Measurements from ENCODE around the gene ACOT13.
"Not testable (repeated sequence)": the region's sequence is repeated elsewhere in the genome, so short reads cannot be mapped to it uniquely, and the experiment has no call there.

- TF ChIP-seq CTCF, POLR2A (IDR thresholded peaks at IDR 0.05): not testable (repeated sequence)
Measured at GRCh38 chr6:24750878-24751277, 84.0 kb downstream of the ACOT13 start.
